OCI-LY3 (cell line): ENCODE data around the gene C1RL.

Experiments used
- H2AFZ ChIP-seq: fragments of 200-600, 300-600 bp; shearing (Covaris generic); 2 replicates; pipeline ENCODE4 v1.6.0; 2014; ENCODE audit warnings: antibody characterized with exemption, low read depth, low read length
- H3K27ac ChIP-seq: fragments of 200-600, 300-600 bp; sonication (generic); 2 replicates; pipeline ENCODE4 v1.5.1; 2014; ENCODE audit warnings: mild to moderate bottlenecking, low read length, moderate library complexity, mixed read lengths
- H3K27me3 ChIP-seq: fragments of 200-600, 300-600 bp; sonication (generic); 2 replicates; pipeline ENCODE4 v1.6.1; 2014; ENCODE audit warnings: low read depth, low read length, mixed read lengths
- H3K36me3 ChIP-seq: fragments of 200-600, 300-600 bp; sonication (generic); replicated peaks from 2 replicates; pipeline ENCODE3; 2014; ENCODE audit warnings: low read depth, low read length, mixed read lengths
- H3K4me1 ChIP-seq: fragments of 300-600, 200-600 bp; sonication (generic); 2 replicates; pipeline ENCODE4 v1.6.1; 2014; ENCODE audit warnings: low read length, mixed read lengths
- H3K4me2 ChIP-seq: fragments of 200-600, 300-600 bp; sonication (generic); 2 replicates; pipeline ENCODE4 v1.6.1; 2014; ENCODE audit warnings: low read length, mixed read lengths
- H3K4me3 ChIP-seq: fragments of 300-600, 200-600 bp; sonication (generic); 2 replicates; pipeline ENCODE4 v1.5.1; 2014; ENCODE audit warnings: antibody characterized with exemption, mild to moderate bottlenecking, low read length, moderate library complexity
- H3K79me2 ChIP-seq: fragments of 300-600, 200-600 bp; shearing (Covaris generic); 2 replicates; pipeline ENCODE4 v1.6.1; 2014; ENCODE audit warnings: mild to moderate bottlenecking, low read length, mixed read lengths
- H3K9ac ChIP-seq: fragments of 300-600, 200-600 bp; shearing (Covaris generic); 2 replicates; pipeline ENCODE4 v1.6.0; 2014; ENCODE audit warnings: mild to moderate bottlenecking, low read length, moderate library complexity
- H3K9me3 ChIP-seq: fragments of 200-600, 300-600 bp; shearing (Covaris generic); 2 replicates; pipeline ENCODE4 v1.6.1; 2014; ENCODE audit warnings: low read length, mixed read lengths; ENCODE audit not compliant: insufficient read depth
- H4K20me1 ChIP-seq: fragments of 200-600, 300-600 bp; sonication (generic); 2 replicates; pipeline ENCODE4 v1.6.1; 2016; ENCODE audit warnings: low read length, mixed read lengths; ENCODE audit not compliant: insufficient read depth
- CTCF ChIP-seq: fragments of 200-600, 300-600 bp; sonication (generic); IDR thresholded peaks from 2 replicates; pipeline ENCODE4 v1.5.1; 2014; ENCODE audit warnings: antibody characterized with exemption, low read length, low read depth
- EZH2phosphoT487 ChIP-seq: fragments of 200-600 bp; shearing (Covaris generic); IDR thresholded peaks from 2 replicates; pipeline ENCODE4 v1.6.1; 2018; ENCODE audit warnings: antibody characterized with exemption, mixed run types, low read depth

Gene C1RL

GRCh38 chr12:7073946-7074345, 35.1 kb downstream of the C1RL start:
- H2AFZ ChIP-seq: no peak overlapping the region
- no peaks in the 10 kb centered on the region for H3K79me2 ChIP-seq
- no peaks in the 10 kb centered on the region for H3K36me3 ChIP-seq
- H3K4me3 ChIP-seq: no peak overlapping the region
- H3K9ac ChIP-seq: no peak overlapping the region
- no peak overlapping the region for H3K4me2 ChIP-seq
- peaks cover 24% of the 10 kb centered on the region; the same call in 1 of the 2 replicates for H3K27me3 ChIP-seq
- no peaks in the 10 kb centered on the region for H3K4me1 ChIP-seq
- H3K27ac ChIP-seq: no peak overlapping the region
- H4K20me1 ChIP-seq: no peaks in the 10 kb centered on the region
- no peaks in the 10 kb centered on the region for H3K9me3 ChIP-seq
- no peak for TF ChIP-seq CTCF
- no peak for TF ChIP-seq EZH2phosphoT487

- peaks cover 26% of the 10 kb centered on the region; the same call in 1 of the 2 replicates for H3K27me3 ChIP-seq
- no peak overlapping the region for H3K27ac ChIP-seq
- no peak overlapping the region for H3K4me3 ChIP-seq
- H3K79me2 ChIP-seq: no peaks in the 10 kb centered on the region
- no peaks in the 10 kb centered on the region for H3K9me3 ChIP-seq
- no peak overlapping the region for H3K4me2 ChIP-seq
- no peaks in the 10 kb centered on the region for H3K4me1 ChIP-seq
- no peak overlapping the region for H3K9ac ChIP-seq
- TF ChIP-seq CTCF (no peak), EZH2phosphoT487 (no peak)
- H4K20me1 ChIP-seq: no peaks in the 10 kb centered on the region
- H3K36me3 ChIP-seq: no peaks in the 10 kb centered on the region
- H2AFZ ChIP-seq: no peak overlapping the region
These were observed 36.5 kb downstream of the C1RL start for GRCh38 chr12:7072554-7072953.

GRCh38 chr12:7072035-7072434, 37.0 kb downstream of the C1RL start:
- Histone ChIP-seq H2AFZ (no peak overlapping the region), H3K4me2 (no peak overlapping the region), H3K4me3 (no peak overlapping the region), H3K36me3 (no peaks in the 10 kb centered on the region), H3K27me3 (peaks cover 27% of the 10 kb centered on the region; the same call in 1 of the 2 replicates), H3K9ac (no peak overlapping the region), H3K27ac (no peak overlapping the region), H3K4me1 (no peaks in the 10 kb centered on the region), H3K9me3 (no peaks in the 10 kb centered on the region), H3K79me2 (no peaks in the 10 kb centered on the region), H4K20me1 (no peaks in the 10 kb centered on the region)
- no peak for TF ChIP-seq EZH2phosphoT487
- no peak for TF ChIP-seq CTCF

- no peak overlapping the region for H3K4me3 ChIP-seq
- H3K79me2 ChIP-seq: no peaks in the 10 kb centered on the region
- TF ChIP-seq CTCF: no peak
- no peak for TF ChIP-seq EZH2phosphoT487
- no peaks in the 10 kb centered on the region for H4K20me1 ChIP-seq
- no peaks in the 10 kb centered on the region for H3K4me1 ChIP-seq
- no peaks in the 10 kb centered on the region for H3K9me3 ChIP-seq
- peaks cover 34% of the 10 kb centered on the region for H3K27me3 ChIP-seq
- no peak overlapping the region for H3K27ac ChIP-seq
- no peaks in the 10 kb centered on the region for H3K36me3 ChIP-seq
- H3K4me2 ChIP-seq: no peak overlapping the region
- H2AFZ ChIP-seq: no peak overlapping the region
- H3K9ac ChIP-seq: no peak overlapping the region
These were observed 39.6 kb downstream of the C1RL start for GRCh38 chr12:7069386-7069785.
